Heart right ventricle (tissue), 16 donors: ENCODE results near the gene PHYH. TPM values are rescaled to one million over a fixed set of nuclear protein-coding genes. Genes with fewer than 3 reads are reported as not detected.

Experiments used
- ATAC-seq, 8 donors: fragments of 200-7000 bp; cut with Tn5 transposase; one replicate each; pipeline ENCODE4 v1.9.1; 2020; ENCODE audit warnings: mild to moderate bottlenecking in 8 of 8, moderate library complexity in 8 of 8, moderate number of reproducible peaks in 1 of 8
- DNase-seq, 2 donors: peaks; one replicate each; pipeline ENCODE4 v3.0.0-alpha.2; 2020
- H3K27ac ChIP-seq, 10 donors: fragments of 200-600 bp; sonication (generic) in 2 of 10; one replicate each; pipeline versions ENCODE4 v1.5.0 to v1.8.0; 2020 to 2022; ENCODE audit warnings: mild to moderate bottlenecking in 3 of 10
- H3K27me3 ChIP-seq, 7 donors: fragments of 200-600 bp; one replicate each; pipeline ENCODE4 v1.8.0; 2021 to 2022; ENCODE audit warnings: mild to moderate bottlenecking in 2 of 7
- H3K36me3 ChIP-seq, 9 donors: fragments of 200-600 bp; sonication (generic) in 1 of 9; one replicate each; pipeline versions ENCODE4 v1.5.0 to v1.8.0; 2020 to 2022; ENCODE audit warnings: mild to moderate bottlenecking in 2 of 9
- H3K4me1 ChIP-seq, 9 donors: fragments of 200-600 bp; sonication (generic) in 1 of 9; one replicate each; pipeline versions ENCODE4 v1.5.0 to v1.8.0; 2020 to 2022; ENCODE audit warnings: mild to moderate bottlenecking in 4 of 9
- H3K4me3 ChIP-seq, 10 donors: fragments of 200-600 bp; sonication (generic) in 2 of 10; one replicate each; pipeline versions ENCODE4 v1.5.0 to v1.8.0; 2020 to 2022; ENCODE audit warnings: mild to moderate bottlenecking in 7 of 10, moderate library complexity in 2 of 10
- H3K9me3 ChIP-seq, 11 donors: fragments of 200-600 bp in 10 of 11; sonication (generic) in 2 of 11; one replicate each; pipeline versions ENCODE4 v1.5.0 to v1.8.0; 2013 to 2022; ENCODE audit warnings: mild to moderate bottlenecking in 2 of 11, control low read depth in 1 of 11, moderate library complexity in 1 of 11
- CTCF ChIP-seq, 9 donors: fragments of 200-600 bp; sonication (generic) in 2 of 9; IDR thresholded peaks; one replicate each; pipeline versions ENCODE4 v1.5.0 to v1.8.0; 2021 to 2022; ENCODE audit warnings: antibody characterized with exemption in 9 of 9, mild to moderate bottlenecking in 5 of 9, moderate library complexity in 1 of 9
- WGBS, 2 donors: extraction: QIAGEN DNeasy Blood & Tissue Kit; methylation state at CpG; one replicate each; pipeline ENCODE4 v1.1.7; 2013; ENCODE audit warnings: inconsistent platforms in 1 of 2; 5-methylcytosine and 5-hydroxymethylcytosine counted together
- intact Hi-C, 10 donors: fragments of 100-400 bp; cut with DNase I; formaldehyde crosslinking; loops; one replicate each; pipeline versions ENCODE4 v1.11.1 to v1.14.2; 2022
- long read RNA-seq, 3 donors: library from polyadenylated mRNA; unstranded; transcript quantifications; one replicate each; pipeline ENCODE4 v2.0.0, GENCODE V29; 2020 to 2021
- polyA plus RNA-seq, 2 donors: library from polyadenylated mRNA; stranded (reverse); fragments of 200-250 nt; gene quantifications; one replicate each; pipeline ENCODE4 v1.2.3, GENCODE V29; 2013
- total RNA-seq, 10 donors: library from RNA; stranded (reverse); fragmentation: NEBNext Ultra II Directional in 3 of 10; extraction: Animal tissue kit (Norgen Biotek cat#: 25700) in 3 of 10; gene quantifications; one replicate each; pipeline versions ENCODE4 v1.2.1 to v1.2.4, GENCODE V29; 2021 to 2023
- donor health status: Arrhythmogenic right ventricular cardiomyopathy.
- donor health status: ischemic (EF 13 %, LVEDD 7.1; RV severe dilation, severe dysfunction).
- donor health status: healthy with polysubstance abuse.
- donor health status: DM: no; HTN: yes; CAD: no.
- donor health status: DM: no; HTN: no; CAD: no.
- donor health status: ischemic (EF 25% LVEDD 6.9; RV normal size, moderate dysfunction).
- donor health status: ischemic (EF 25% LVEDD 5.7; RV mildly dilated, moderate dysfunction).
- donor health status: healthy.
- donor health status: DM: yes; HTN: yes; CAD: no.
- donor health status: Ischemic cardiomyopathy.
- donor health status: ischemic (EF 35%, LVEDD 5.7; RV mildly dilated, moderate dysfunction).
- donor health status: nonischemic (EF 11% LVEDD 7.7; RV severe dilation, severe dysfunction).
- donor health status: DM: yes; HTN: yes; CAD: no.
- donor health status: PGD.
- donor health status: ischemic (EF 29% LVEDD 5.4; RV normal size, mild dysfunction).
- donor health status: nonischemic (EF 23%, LVEDD 6.1; RV moderate dilation, normal function).

Gene PHYH
- total RNA-seq = 100 to 1,000 TPM in 9 of 10 donors, 10 to 100 TPM in 1; 97.3 to 188 (median 162) TPM
- polyA plus RNA-seq = 10 to 100 TPM; 51.1 to 56.7 TPM
- long read RNA-seq, donor 1, transcript PHYH-201 (9 exons, 1,577 nt) = major isoform, 138 of 163 reads
- long read RNA-seq, donor 1, partial matches to known transcripts = 4 of 163 reads
- long read RNA-seq, donor 1, other reads (novel, unspliced or antisense) = 20 of 163 reads
- long read RNA-seq, donor 2, transcript PHYH-201 (9 exons, 1,577 nt) = major isoform, 227 of 281 reads
- long read RNA-seq, donor 2, partial matches to known transcripts = 20 of 281 reads
- long read RNA-seq, donor 2, other reads (novel, unspliced or antisense) = 34 of 281 reads
- long read RNA-seq, donor 3, transcript PHYH-201 (9 exons, 1,577 nt) = major isoform, 460 of 524 reads
- long read RNA-seq, donor 3, transcript PHYH-202 (8 exons, 1,732 nt) = minor isoform, 5 of 524 reads
- long read RNA-seq, donor 3, partial matches to known transcripts = 17 of 524 reads
- long read RNA-seq, donor 3, other reads (novel, unspliced or antisense) = 42 of 524 reads

DNA sequence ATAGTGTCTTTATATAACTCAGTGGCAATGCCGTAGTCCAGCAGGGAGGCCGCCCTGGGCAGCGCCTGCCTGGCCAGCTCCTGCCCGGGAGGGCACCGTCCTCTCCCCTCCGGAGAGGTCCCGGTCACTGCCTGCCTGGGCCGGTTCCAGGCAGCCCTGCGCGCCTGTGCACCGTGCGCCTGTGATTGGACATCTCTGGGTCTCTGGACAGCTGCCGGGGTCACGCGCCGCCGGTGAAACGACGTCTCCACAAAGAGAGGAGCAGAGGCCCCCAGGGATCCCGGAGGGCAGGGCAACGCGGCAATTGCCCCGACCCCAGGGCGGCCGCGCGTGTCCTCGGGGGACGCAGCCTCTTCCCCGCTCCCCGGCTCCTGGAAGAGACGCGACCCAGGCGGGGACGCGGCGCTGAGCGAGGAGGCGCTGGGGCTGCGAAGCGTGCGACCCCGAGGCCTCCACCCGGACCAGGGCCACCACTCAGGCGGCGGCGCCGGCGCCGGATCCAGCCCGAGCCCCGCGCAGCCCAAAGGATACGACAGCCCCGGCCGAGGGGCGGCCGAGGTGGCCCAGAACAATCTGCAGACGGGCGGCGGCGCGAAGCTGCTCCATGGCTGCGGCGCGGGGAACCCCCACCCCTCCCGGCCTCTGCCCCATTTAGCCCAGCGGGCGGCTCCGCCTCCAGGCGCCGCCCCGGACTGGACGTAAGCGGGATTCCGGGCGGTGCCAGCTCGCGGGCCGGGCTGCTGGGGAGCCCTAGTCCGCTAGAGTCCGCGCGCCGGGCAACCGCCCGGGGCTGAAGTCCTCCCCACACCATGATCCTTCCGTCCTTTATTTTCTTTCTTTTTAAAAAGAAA is at the start of gene PHYH:
Gene PHYH, minus strand, starts transcription at position 628 of the 851 bp plus-strand sequence. Its CDS starts 22 bp downstream, at position 606.
- intact Hi-C loops = loop anchor here in 9 of 10 donors (5.0 to 10.0 kb wide), 3 partner anchors 48 to 137 kb away; partner anchors contain the start of genes MCM10 (in 6 of the 9) and SEPHS1 (in 6 of the 9)
- ATAC-seq (peak; percentile 89 to 96 (median 94)), DNase-seq (peak; percentile 91 to 94)
- Histone ChIP-seq H3K27me3 (no peaks in the 10 kb centered on the region), H3K9me3 (no peaks in the 10 kb centered on the region), H3K4me3 (peak within 1 kb of the TSS; percentile 68 to 93 (median 80)), H3K4me1 (peaks cover 0 to 36% (median 22%) of the 10 kb centered on the region in 9 donors), H3K36me3 (peaks cover 0 to 14% (median 4%) of the 10 kb centered on the region in 9 donors), H3K27ac (peak within 1 kb of the TSS; percentile 96 to 100 (median 100))
- TF ChIP-seq CTCF (IDR thresholded peaks at IDR 0.05) = no peak
- 0% methylated on average over 72 to 88 of the region's 88 CpGs for WGBS, 2 donors

GRCh38 chr10:13348216-13349017 is 48.6 kb upstream of the PHYH start, which contains the start of gene SEPHS1:
Gene SEPHS1 (minus strand): TSS chr10:13348293. CDS start chr10:13344950, 3,343 bp downstream.
- Histone ChIP-seq H3K4me1 (peaks cover 0 to 37% (median 34%) of the 10 kb centered on the region in 9 donors), H3K4me3 (peak within 1 kb of the TSS; percentile 64 to 95 (median 86)), H3K27me3 (peaks cover 0 to 27% (median 23%) of the 10 kb centered on the region in 7 donors), H3K27ac (peak within 1 kb of the TSS; percentile 92 to 99 (median 98)), H3K9me3 (no peaks in the 10 kb centered on the region), H3K36me3 (peaks cover 0 to 12% (median 0%) of the 10 kb centered on the region in 9 donors)
- peak; percentile 68 to 74 for DNase-seq
- TF ChIP-seq CTCF (IDR thresholded peaks at IDR 0.05) = peak in 3 of 9 donors; percentile 14 to 26 (median 16)
- intact Hi-C loops = loop anchor here in 6 of 10 donors (5.0 to 10.0 kb wide), 3 partner anchors 46 to 1606 kb away; partner anchors contain the start of genes PHYH (in 6 of the 6), DCLRE1C (in 1 of the 6), MCM10 (in 1 of the 6) and MEIG1 (in 1 of the 6)
- peak; percentile 61 to 88 (median 78) for ATAC-seq
- WGBS, 2 donors = 0% methylated on average over 62 to 65 of the region's 65 CpGs

DNA sequence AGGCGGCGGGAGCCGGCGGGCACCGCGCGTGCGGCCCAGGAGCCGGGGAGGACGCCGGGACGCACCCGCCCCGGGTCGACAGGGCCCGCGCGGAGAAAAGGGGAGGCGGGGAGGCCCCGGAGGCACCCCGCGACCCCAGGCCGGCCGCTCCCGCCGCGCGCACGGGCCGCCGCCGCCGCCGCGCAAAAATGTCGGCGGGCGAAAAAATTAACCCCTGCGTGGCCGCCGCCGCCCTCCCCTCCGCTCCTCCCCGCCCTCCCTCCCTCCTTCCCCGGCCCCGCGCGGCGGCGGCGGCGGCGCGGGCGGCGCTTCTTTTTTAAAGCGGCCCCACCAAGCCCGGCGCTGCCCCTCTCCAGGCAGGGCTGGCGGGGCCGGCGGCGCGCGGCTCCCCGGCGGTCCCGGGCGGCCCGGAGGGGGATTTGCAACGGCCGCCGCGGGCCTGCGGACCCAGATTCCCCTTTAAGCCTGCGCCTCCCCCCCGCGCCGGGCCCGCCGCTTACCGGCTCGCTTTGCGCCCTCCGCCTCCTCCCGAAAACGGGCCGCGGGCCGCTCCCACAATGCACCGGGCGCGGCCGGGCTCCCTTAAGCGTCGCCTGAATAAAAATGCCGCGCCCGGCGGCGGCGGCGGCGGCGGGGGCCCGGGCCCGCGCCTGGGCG is 47.8 kb upstream of the PHYH start:
- H3K27ac ChIP-seq = peak overlapping the region; percentile 92 to 99 (median 98)
- ATAC-seq (peak; percentile 71 to 84 (median 77)), DNase-seq (peak; percentile 80 to 86)
- peaks cover 0 to 18% (median 0%) of the 10 kb centered on the region in 9 donors for H3K36me3 ChIP-seq
- peaks cover 0 to 43% (median 36%) of the 10 kb centered on the region in 9 donors for H3K4me1 ChIP-seq
- no peak for TF ChIP-seq CTCF (IDR thresholded peaks at IDR 0.05)
- peaks cover 0 to 19% (median 15%) of the 10 kb centered on the region in 7 donors for H3K27me3 ChIP-seq
- no peaks in the 10 kb centered on the region for H3K9me3 ChIP-seq
- 0 to 1% methylated on average over 44 to 104 of the region's 109 CpGs for WGBS, 2 donors
- intact Hi-C loops = loop anchor here in 6 of 10 donors (5.0 to 10.0 kb wide), 3 partner anchors 45 to 1607 kb away; partner anchors contain the start of genes PHYH (in 6 of the 6), DCLRE1C (in 1 of the 6), MCM10 (in 1 of the 6) and MEIG1 (in 1 of the 6)
- H3K4me3 ChIP-seq = peak overlapping the region; percentile 44 to 95 (median 86)
